Activated CD4-positive, alpha-beta T cell treated with anti-CD3 and anti-CD28 coated beads, Interleukin-2, amount 50 U/mL, for 4 hours (primary cell): ENCODE measurements around the gene RAB8B.
"Not testable (repeated sequence)": the region's sequence is repeated elsewhere in the genome, so short reads cannot be mapped to it uniquely, and the experiment has no call there.

Experiments used
- DNase-seq, 2 experiments: peaks; one replicate each; pipeline ENCODE4 v3.0.0-alpha.2; 2020

Gene RAB8B

GRCh38 chr15:63210151-63211091 is 21.0 kb downstream of the RAB8B start:
- no peak for DNase-seq

- DNase-seq: no peak
Measured at GRCh38 chr15:63211092-63211490, 21.7 kb downstream of the RAB8B start.

- DNase-seq: no peak
Measured at GRCh38 chr15:63211549-63211948, 22.1 kb downstream of the RAB8B start.

- DNase-seq: no peak
Measured at GRCh38 chr15:63212050-63213004, 22.9 kb downstream of the RAB8B start.

GRCh38 chr15:63218100-63218808 is 28.8 kb downstream of the RAB8B start:
- DNase-seq: no peak

- DNase-seq: no peak
Measured at GRCh38 chr15:63219196-63219710, 29.8 kb downstream of the RAB8B start.

- no peak for DNase-seq
Measured at GRCh38 chr15:63221346-63221745, 31.9 kb downstream of the RAB8B start.

GRCh38 chr15:63223463-63223862 is 34.1 kb downstream of the RAB8B start:
- no peak for DNase-seq

GRCh38 chr15:63225381-63225780 is 36.0 kb downstream of the RAB8B start:
- no peak for DNase-seq

- no peak for DNase-seq
Measured at GRCh38 chr15:63226155-63226883, 36.9 kb downstream of the RAB8B start.

GRCh38 chr15:63226966-63227401 is 37.6 kb downstream of the RAB8B start:
- no peak for DNase-seq

- no peak for DNase-seq
Measured at GRCh38 chr15:63227689-63228088, 38.3 kb downstream of the RAB8B start.

- DNase-seq: no peak
Measured at GRCh38 chr15:63231206-63231605, 41.8 kb downstream of the RAB8B start.

- no peak for DNase-seq
Measured at GRCh38 chr15:63231706-63232105, 42.3 kb downstream of the RAB8B start.

- DNase-seq: no peak
Measured at GRCh38 chr15:63232405-63232804, 43.0 kb downstream of the RAB8B start.

- no peak for DNase-seq
Measured at GRCh38 chr15:63232943-63233342, 43.5 kb downstream of the RAB8B start.

GRCh38 chr15:63233667-63234423 is 44.4 kb downstream of the RAB8B start:
- no peak for DNase-seq

GRCh38 chr15:63234451-63234870 is 45.1 kb downstream of the RAB8B start:
- DNase-seq: no peak

GRCh38 chr15:63236272-63236671 is 46.9 kb downstream of the RAB8B start:
- no peak for DNase-seq

- not testable (repeated sequence) for DNase-seq
Measured at GRCh38 chr15:63237086-63237485, 47.7 kb downstream of the RAB8B start.

- no peak for DNase-seq
Measured at GRCh38 chr15:63238171-63238570, 48.8 kb downstream of the RAB8B start.
